Measurements from ENCODE around the gene TSPYL4.

TSPYL4 gene

GRCh38 chr6:116253505-116254296 lies at the start of gene TSPYL4:
Gene TSPYL4, minus strand, starts transcription at chr6:116254075. Its CDS starts 67 bp downstream, at chr6:116254008.
- H3K4me3 ChIP-seq (ENCODE audit: low read length): peak within 1 kb of the TSS; percentile 93
- H3K9me3 ChIP-seq (ENCODE audit: control insufficient read depth, low read depth, low read length): no peaks in the 10 kb centered on the region
- peak within 1 kb of the TSS; percentile 99 for H3K27ac ChIP-seq (ENCODE audit: low read length)
- peaks cover 17% of the 10 kb centered on the region for H3K4me1 ChIP-seq (ENCODE audit: control insufficient read depth, low read depth, low read length)
- H3K36me3 ChIP-seq (ENCODE audit: control insufficient read depth, low read depth, low read length): no peaks in the 10 kb centered on the region
- H3K9ac ChIP-seq (ENCODE audit: low read length): peak within 1 kb of the TSS; percentile 99
- H3K27me3 ChIP-seq (ENCODE audit: control insufficient read depth, insufficient read depth, low read length): no peaks in the 10 kb centered on the region

- no peak overlapping the region for H3K27ac ChIP-seq (ENCODE audit: low read length)
- no peak overlapping the region for H3K9ac ChIP-seq (ENCODE audit: low read length)
- no peak overlapping the region for H3K4me3 ChIP-seq (ENCODE audit: low read length)
- H3K36me3 ChIP-seq (ENCODE audit: control insufficient read depth, low read depth, low read length): no peaks in the 10 kb centered on the region
- peaks cover 4% of the 10 kb centered on the region for H3K9me3 ChIP-seq (ENCODE audit: control insufficient read depth, low read depth, low read length)
- no peaks in the 10 kb centered on the region for H3K27me3 ChIP-seq (ENCODE audit: control insufficient read depth, insufficient read depth, low read length)
- H3K4me1 ChIP-seq (ENCODE audit: control insufficient read depth, low read depth, low read length): no peaks in the 10 kb centered on the region
These were observed 47.2 kb upstream of the TSPYL4 start for GRCh38 chr6:116301104-116301503.

- Histone ChIP-seq H3K4me1 (ENCODE audit: control insufficient read depth, low read depth, low read length) (no peaks in the 10 kb centered on the region), H3K9me3 (ENCODE audit: control insufficient read depth, low read depth, low read length) (peaks cover 4% of the 10 kb centered on the region)
These were observed 46.7 kb upstream of the TSPYL4 start for GRCh38 chr6:116300566-116300965.

GRCh38 chr6:116298973-116299372 lies 45.1 kb upstream of the TSPYL4 start:
- Histone ChIP-seq H3K9me3 (ENCODE audit: control insufficient read depth, low read depth, low read length) (peaks cover 4% of the 10 kb centered on the region), H3K27ac (ENCODE audit: low read length) (no peak overlapping the region), H3K4me3 (ENCODE audit: low read length) (no peak overlapping the region), H3K36me3 (ENCODE audit: control insufficient read depth, low read depth, low read length) (no peaks in the 10 kb centered on the region), H3K27me3 (ENCODE audit: control insufficient read depth, insufficient read depth, low read length) (no peaks in the 10 kb centered on the region), H3K4me1 (ENCODE audit: control insufficient read depth, low read depth, low read length) (no peaks in the 10 kb centered on the region), H3K9ac (ENCODE audit: low read length) (no peak overlapping the region)

More at GRCh38 chr6:116300566-116300965, 46.7 kb upstream of the TSPYL4 start:
- H3K9ac ChIP-seq (ENCODE audit: low read length): no peak overlapping the region
- H3K36me3 ChIP-seq (ENCODE audit: control insufficient read depth, low read depth, low read length): no peaks in the 10 kb centered on the region
- H3K27me3 ChIP-seq (ENCODE audit: control insufficient read depth, insufficient read depth, low read length): no peaks in the 10 kb centered on the region
- H3K27ac ChIP-seq (ENCODE audit: low read length): no peak overlapping the region
- no peak overlapping the region for H3K4me3 ChIP-seq (ENCODE audit: low read length)

GRCh38 chr6:116298273-116298672 lies 44.4 kb upstream of the TSPYL4 start:
- Histone ChIP-seq H3K9me3 (ENCODE audit: control insufficient read depth, low read depth, low read length) (peaks cover 4% of the 10 kb centered on the region), H3K27ac (ENCODE audit: low read length) (no peak overlapping the region), H3K9ac (ENCODE audit: low read length) (no peak overlapping the region), H3K4me3 (ENCODE audit: low read length) (no peak overlapping the region), H3K36me3 (ENCODE audit: control insufficient read depth, low read depth, low read length) (no peaks in the 10 kb centered on the region), H3K27me3 (ENCODE audit: control insufficient read depth, insufficient read depth, low read length) (no peaks in the 10 kb centered on the region), H3K4me1 (ENCODE audit: control insufficient read depth, low read depth, low read length) (no peaks in the 10 kb centered on the region)

GRCh38 chr6:116292553-116292952 lies 38.7 kb upstream of the TSPYL4 start:
- Histone ChIP-seq H3K27me3 (ENCODE audit: control insufficient read depth, insufficient read depth, low read length) (no peaks in the 10 kb centered on the region), H3K4me3 (ENCODE audit: low read length) (no peak overlapping the region), H3K9me3 (ENCODE audit: control insufficient read depth, low read depth, low read length) (no peaks in the 10 kb centered on the region), H3K4me1 (ENCODE audit: control insufficient read depth, low read depth, low read length) (no peaks in the 10 kb centered on the region), H3K36me3 (ENCODE audit: control insufficient read depth, low read depth, low read length) (no peaks in the 10 kb centered on the region), H3K27ac (ENCODE audit: low read length) (no peak overlapping the region), H3K9ac (ENCODE audit: low read length) (no peak overlapping the region)

- Histone ChIP-seq H3K27me3 (ENCODE audit: control insufficient read depth, insufficient read depth, low read length) (no peaks in the 10 kb centered on the region), H3K9me3 (ENCODE audit: control insufficient read depth, low read depth, low read length) (no peaks in the 10 kb centered on the region), H3K9ac (ENCODE audit: low read length) (no peak overlapping the region), H3K27ac (ENCODE audit: low read length) (no peak overlapping the region), H3K36me3 (ENCODE audit: control insufficient read depth, low read depth, low read length) (no peaks in the 10 kb centered on the region), H3K4me3 (ENCODE audit: low read length) (no peak overlapping the region), H3K4me1 (ENCODE audit: control insufficient read depth, low read depth, low read length) (no peaks in the 10 kb centered on the region)
These were observed 38.0 kb upstream of the TSPYL4 start for GRCh38 chr6:116291701-116292396.

GRCh38 chr6:116290799-116291198 lies 36.9 kb upstream of the TSPYL4 start:
- H3K36me3 ChIP-seq (ENCODE audit: control insufficient read depth, low read depth, low read length): no peaks in the 10 kb centered on the region
- no peaks in the 10 kb centered on the region for H3K9me3 ChIP-seq (ENCODE audit: control insufficient read depth, low read depth, low read length)
- no peak overlapping the region for H3K27ac ChIP-seq (ENCODE audit: low read length)
- no peaks in the 10 kb centered on the region for H3K27me3 ChIP-seq (ENCODE audit: control insufficient read depth, insufficient read depth, low read length)
- no peaks in the 10 kb centered on the region for H3K4me1 ChIP-seq (ENCODE audit: control insufficient read depth, low read depth, low read length)
- H3K4me3 ChIP-seq (ENCODE audit: low read length): no peak overlapping the region
- H3K9ac ChIP-seq (ENCODE audit: low read length): no peak overlapping the region

- no peaks in the 10 kb centered on the region for H3K27me3 ChIP-seq (ENCODE audit: control insufficient read depth, insufficient read depth, low read length)
- H3K4me1 ChIP-seq (ENCODE audit: control insufficient read depth, low read depth, low read length): no peaks in the 10 kb centered on the region
- no peak overlapping the region for H3K4me3 ChIP-seq (ENCODE audit: low read length)
- H3K27ac ChIP-seq (ENCODE audit: low read length): no peak overlapping the region
- H3K9me3 ChIP-seq (ENCODE audit: control insufficient read depth, low read depth, low read length): no peaks in the 10 kb centered on the region
- H3K36me3 ChIP-seq (ENCODE audit: control insufficient read depth, low read depth, low read length): no peaks in the 10 kb centered on the region
- H3K9ac ChIP-seq (ENCODE audit: low read length): no peak overlapping the region
These were observed 36.0 kb upstream of the TSPYL4 start for GRCh38 chr6:116289876-116290275.

- no peaks in the 10 kb centered on the region for H3K36me3 ChIP-seq (ENCODE audit: control insufficient read depth, low read depth, low read length)
- H3K4me1 ChIP-seq (ENCODE audit: control insufficient read depth, low read depth, low read length): no peaks in the 10 kb centered on the region
- H3K4me3 ChIP-seq (ENCODE audit: low read length): no peak overlapping the region
- H3K27ac ChIP-seq (ENCODE audit: low read length): no peak overlapping the region
- H3K9me3 ChIP-seq (ENCODE audit: control insufficient read depth, low read depth, low read length): no peaks in the 10 kb centered on the region
- no peak overlapping the region for H3K9ac ChIP-seq (ENCODE audit: low read length)
- H3K27me3 ChIP-seq (ENCODE audit: control insufficient read depth, insufficient read depth, low read length): no peaks in the 10 kb centered on the region
These were observed 33.9 kb upstream of the TSPYL4 start for GRCh38 chr6:116287689-116288282.

- Histone ChIP-seq H3K9me3 (ENCODE audit: control insufficient read depth, low read depth, low read length) (no peaks in the 10 kb centered on the region), H3K4me1 (ENCODE audit: control insufficient read depth, low read depth, low read length) (no peaks in the 10 kb centered on the region), H3K27ac (ENCODE audit: low read length) (no peak overlapping the region)
These were observed 33.0 kb upstream of the TSPYL4 start for GRCh38 chr6:116286773-116287358.

More at GRCh38 chr6:116286773-116287358, 33.0 kb upstream of the TSPYL4 start:
- Histone ChIP-seq H3K4me3 (ENCODE audit: low read length) (no peak overlapping the region), H3K36me3 (ENCODE audit: control insufficient read depth, low read depth, low read length) (no peaks in the 10 kb centered on the region), H3K27me3 (ENCODE audit: control insufficient read depth, insufficient read depth, low read length) (no peaks in the 10 kb centered on the region), H3K9ac (ENCODE audit: low read length) (no peak overlapping the region)

Data from iPS-18a (cell line).